ENCODE data around the gene IGF2R. TPM values are rescaled to one million over a fixed set of nuclear protein-coding genes. Genes with fewer than 3 reads are reported as not detected.
A peak's percentile ranks its signal among the peaks of the same experiment; 100 is the strongest.

IGF2R gene
- total RNA-seq, 2 donors from 2014 or later, result 50.8 TPM

DNA sequence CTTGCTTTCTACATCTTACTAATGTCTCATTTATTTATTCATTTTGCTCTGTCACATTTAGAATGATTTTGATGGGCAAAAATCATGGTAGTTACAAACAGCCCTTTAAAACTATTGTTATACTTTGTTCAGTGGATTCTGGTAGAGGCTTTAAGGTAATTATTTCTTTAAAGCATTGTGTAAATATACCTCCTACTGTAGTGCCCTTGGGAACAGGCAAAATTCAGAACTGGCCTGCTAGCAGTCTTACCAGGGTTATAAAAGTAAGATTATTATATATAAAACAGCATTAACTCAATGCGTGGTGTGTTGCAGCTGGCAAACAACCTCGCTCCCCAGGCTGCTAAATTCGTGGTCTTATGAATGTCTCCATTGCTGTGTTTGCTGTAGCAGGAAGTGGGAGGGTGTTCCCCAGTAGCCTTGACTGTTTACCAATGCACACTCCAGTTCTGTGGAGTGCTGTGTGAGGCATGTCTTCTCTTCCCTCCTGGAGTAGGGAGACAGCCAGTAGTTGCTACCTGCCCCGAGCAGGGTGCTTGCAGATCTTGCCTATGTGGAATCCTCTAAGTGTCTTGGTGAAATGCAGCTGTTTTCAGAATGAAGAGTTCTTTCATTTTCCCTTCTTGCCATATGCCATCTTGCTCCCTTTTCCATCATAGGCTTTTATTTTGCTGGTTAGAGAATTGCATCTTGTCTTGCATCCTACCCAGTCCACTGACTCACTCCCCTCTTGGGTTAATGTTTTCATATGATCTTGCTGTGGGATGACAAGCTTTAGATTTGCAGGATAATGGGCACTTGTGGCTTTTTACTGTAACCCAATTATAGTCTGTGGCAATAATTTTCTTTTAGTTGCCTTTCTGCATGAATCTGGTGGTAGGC lies 45.3 kb downstream of the IGF2R start:
- DNase-seq (peak in 1 of 4 donors; percentile 31), ATAC-seq (no peak)
- Histone ChIP-seq H3K27ac (peak overlapping the region in 1 of 4 donors; percentile 45), H3K4me3 (no peak overlapping the region), H3K4me1 (peaks cover 10% of the 10 kb centered on the region), H3K36me3 (replicated peaks in 1 of 2; ENCODE audit: insufficient read depth in 1 of 2, low read depth in 2 of 2) (peaks cover 0 to 12% of the 10 kb centered on the region in 2 donors), H3K27me3 (no peaks in the 10 kb centered on the region), H3K9me3 (no peaks in the 10 kb centered on the region)
- WGBS, 2 donors, result 48 to 56% methylated on average over 4 of the region's 4 CpGs
- intact Hi-C loops (cut with DNase I), result no loop called here
- TF ChIP-seq, protein P1, sequence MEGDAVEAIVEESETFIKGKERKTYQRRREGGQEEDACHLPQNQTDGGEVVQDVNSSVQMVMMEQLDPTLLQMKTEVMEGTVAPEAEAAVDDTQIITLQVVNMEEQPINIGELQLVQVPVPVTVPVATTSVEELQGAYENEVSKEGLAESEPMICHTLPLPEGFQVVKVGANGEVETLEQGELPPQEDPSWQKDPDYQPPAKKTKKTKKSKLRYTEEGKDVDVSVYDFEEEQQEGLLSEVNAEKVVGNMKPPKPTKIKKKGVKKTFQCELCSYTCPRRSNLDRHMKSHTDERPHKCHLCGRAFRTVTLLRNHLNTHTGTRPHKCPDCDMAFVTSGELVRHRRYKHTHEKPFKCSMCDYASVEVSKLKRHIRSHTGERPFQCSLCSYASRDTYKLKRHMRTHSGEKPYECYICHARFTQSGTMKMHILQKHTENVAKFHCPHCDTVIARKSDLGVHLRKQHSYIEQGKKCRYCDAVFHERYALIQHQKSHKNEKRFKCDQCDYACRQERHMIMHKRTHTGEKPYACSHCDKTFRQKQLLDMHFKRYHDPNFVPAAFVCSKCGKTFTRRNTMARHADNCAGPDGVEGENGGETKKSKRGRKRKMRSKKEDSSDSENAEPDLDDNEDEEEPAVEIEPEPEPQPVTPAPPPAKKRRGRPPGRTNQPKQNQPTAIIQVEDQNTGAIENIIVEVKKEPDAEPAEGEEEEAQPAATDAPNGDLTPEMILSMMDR (IDR thresholded peaks at IDR 0.05), result no peak
- TF ChIP-seq POLR2A (IDR thresholded peaks at IDR 0.05), result no peak

DNA sequence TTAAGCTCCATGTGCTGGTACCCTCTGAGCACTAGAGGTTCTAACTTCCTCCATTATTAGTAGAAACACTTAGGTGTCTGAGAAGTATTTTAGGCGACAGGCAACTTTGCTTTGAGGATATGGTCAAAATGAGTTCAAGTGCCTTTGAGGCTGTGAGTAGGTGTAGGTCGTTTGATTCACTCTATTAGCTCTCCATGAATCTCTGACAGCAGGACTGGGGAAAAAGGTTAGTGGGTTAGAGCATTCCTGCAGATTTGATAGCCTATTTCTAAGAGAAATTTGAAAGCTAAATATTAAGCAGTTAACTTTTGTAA lies 45.9 kb downstream of the IGF2R start:
- H3K4me3 ChIP-seq, result no peak overlapping the region
- H3K27me3 ChIP-seq, result no peaks in the 10 kb centered on the region
- H3K36me3 ChIP-seq (replicated peaks in 1 of 2; ENCODE audit: insufficient read depth in 1 of 2, low read depth in 2 of 2), result peaks cover 0 to 12% of the 10 kb centered on the region in 2 donors
- no peak overlapping the region for H3K27ac ChIP-seq
- DNase-seq, result no peak
- intact Hi-C loops (cut with DNase I), result no loop called here
- no peaks in the 10 kb centered on the region for H3K9me3 ChIP-seq
- H3K4me1 ChIP-seq, result peaks cover 10% of the 10 kb centered on the region
- no peak for ATAC-seq
- 67 to 81% methylated on average over 2 of the region's 2 CpGs for WGBS, 2 donors
- TF ChIP-seq, protein P1 (IDR thresholded peaks at IDR 0.05), result no peak
- TF ChIP-seq POLR2A (IDR thresholded peaks at IDR 0.05), result no peak

DNA sequence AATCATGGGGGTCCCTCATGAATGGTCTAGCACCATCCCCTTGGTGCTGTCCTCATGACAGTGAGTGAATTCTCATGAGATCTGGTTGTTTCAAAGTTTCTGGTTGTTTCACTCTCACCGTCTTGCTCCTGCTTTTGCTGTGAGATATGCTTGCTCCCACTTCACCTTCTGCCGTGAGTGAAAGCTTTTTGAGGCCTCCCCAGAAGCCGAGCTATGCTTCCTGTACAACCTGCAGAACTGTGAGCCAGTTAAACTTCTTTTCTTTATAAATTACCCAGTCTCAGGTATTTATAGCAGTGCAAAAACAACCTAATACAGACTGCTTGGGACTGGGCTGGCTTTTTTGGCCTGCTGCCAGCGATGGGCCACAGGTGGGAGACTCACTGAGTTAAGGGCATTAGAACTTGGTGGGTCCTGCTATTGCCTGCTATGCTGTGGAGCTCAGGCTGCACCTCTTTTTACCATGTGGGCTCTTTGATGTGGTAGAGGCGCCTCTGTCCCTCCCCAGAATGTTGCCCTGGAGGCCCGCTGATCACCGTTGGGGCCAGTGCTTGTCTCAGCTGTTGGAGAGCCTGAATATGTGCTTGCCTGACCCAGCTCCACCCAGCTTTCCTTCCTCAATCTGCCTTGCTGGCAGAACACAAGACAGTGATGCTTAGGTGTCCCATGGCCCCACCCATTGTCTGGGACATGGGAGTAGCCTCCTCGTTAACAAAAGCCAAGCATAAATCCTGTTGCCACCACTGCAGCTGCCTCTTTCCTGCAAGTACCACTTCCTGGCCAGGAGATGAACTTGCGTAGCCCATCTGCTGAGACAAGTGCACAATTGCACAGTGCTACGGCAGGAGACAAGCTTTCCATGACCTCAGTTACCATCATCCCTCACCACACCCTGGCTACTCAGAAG lies 47.1 kb downstream of the IGF2R start:
- Histone ChIP-seq H3K4me1 (peaks cover 10% of the 10 kb centered on the region), H3K36me3 (replicated peaks in 1 of 2; ENCODE audit: insufficient read depth in 1 of 2, low read depth in 2 of 2) (peaks cover 0 to 9% of the 10 kb centered on the region in 2 donors), H3K9me3 (no peaks in the 10 kb centered on the region), H3K27ac (no peak overlapping the region), H3K4me3 (no peak overlapping the region), H3K27me3 (no peaks in the 10 kb centered on the region)
- DNase-seq (no peak), ATAC-seq (no peak)
- intact Hi-C loops (cut with DNase I), result no loop called here
- WGBS, 2 donors, result 82 to 86% methylated on average over 9 to 10 of the region's 10 CpGs
- TF ChIP-seq, protein P1 (IDR thresholded peaks at IDR 0.05), result no peak
- no peak for TF ChIP-seq POLR2A (IDR thresholded peaks at IDR 0.05)

GRCh38 chr6:160022101-160022500 lies 53.2 kb downstream of the IGF2R start:
- no peaks in the 10 kb centered on the region for H3K9me3 ChIP-seq
- DNase-seq (no peak), ATAC-seq (no peak)
- no peak overlapping the region for H3K27ac ChIP-seq
- TF ChIP-seq, protein P1 (IDR thresholded peaks at IDR 0.05), result no peak
- no peak for TF ChIP-seq POLR2A (IDR thresholded peaks at IDR 0.05)
- no peaks in the 10 kb centered on the region for H3K27me3 ChIP-seq
- H3K36me3 ChIP-seq (replicated peaks in 1 of 2; ENCODE audit: insufficient read depth in 1 of 2, low read depth in 2 of 2), result peaks cover 0 to 1% of the 10 kb centered on the region in 2 donors
- intact Hi-C loops (cut with DNase I), result no loop called here
- 96 to 100% methylated on average over 1 of the region's 1 CpG for WGBS, 2 donors
- H3K4me1 ChIP-seq, result no peaks in the 10 kb centered on the region
- H3K4me3 ChIP-seq, result no peak overlapping the region
